Activated CD4-positive, alpha-beta T cell treated with anti-CD3 and anti-CD28 coated beads for 1 hour (primary cell): Measurements from ENCODE around the gene TRIM52.
A peak's percentile ranks its signal among the peaks of the same experiment; 100 is the strongest.

Source experiments
- DNase-seq: peaks from one replicate; pipeline ENCODE4 v3.0.0-alpha.2; 2020

TRIM52 gene

GRCh38 chr5:181255836-181256578, 4.9 kb downstream of the TRIM52 start:
- no peak for DNase-seq

- no peak for DNase-seq
These were observed 5.7 kb downstream of the TRIM52 start for GRCh38 chr5:181255276-181255675.

- DNase-seq = no peak
These were observed 12.7 kb downstream of the TRIM52 start for GRCh38 chr5:181248277-181248676.

GRCh38 chr5:181246276-181247049, 14.5 kb downstream of the TRIM52 start:
- peak; percentile 56 for DNase-seq

- no peak for DNase-seq
These were observed 15.3 kb downstream of the TRIM52 start for GRCh38 chr5:181245427-181246275.

GRCh38 chr5:181243564-181244343, 17.2 kb downstream of the TRIM52 start, which contains the start of gene RACK1:
Gene RACK1, minus strand, starts transcription at chr5:181243906. Its CDS starts 106 bp downstream, at chr5:181243800.
- peak; percentile 83 for DNase-seq

GRCh38 chr5:181243018-181243563, 17.9 kb downstream of the TRIM52 start:
- no peak for DNase-seq

- DNase-seq = no peak
These were observed 18.9 kb downstream of the TRIM52 start for GRCh38 chr5:181242031-181242451.

- DNase-seq = no peak
These were observed 19.5 kb downstream of the TRIM52 start for GRCh38 chr5:181241393-181241975.

- DNase-seq = no peak
These were observed 21.8 kb downstream of the TRIM52 start for GRCh38 chr5:181239062-181239663.

GRCh38 chr5:181237729-181238385, 23.1 kb downstream of the TRIM52 start:
- DNase-seq = no peak

- no peak for DNase-seq
These were observed 23.8 kb downstream of the TRIM52 start for GRCh38 chr5:181236954-181237641.

GRCh38 chr5:181236471-181236870, 24.5 kb downstream of the TRIM52 start:
- DNase-seq = no peak

GRCh38 chr5:181235689-181236366, 25.1 kb downstream of the TRIM52 start:
- no peak for DNase-seq

GRCh38 chr5:181235323-181235688, 25.6 kb downstream of the TRIM52 start:
- DNase-seq = no peak

- DNase-seq = no peak
These were observed 26.3 kb downstream of the TRIM52 start for GRCh38 chr5:181234455-181235306.

- DNase-seq = no peak
These were observed 27.0 kb downstream of the TRIM52 start for GRCh38 chr5:181233801-181234454.
